Activated CD4-positive, alpha-beta T cell treated with anti-CD3 and anti-CD28 coated beads, Interleukin-2, amount 10 ng/mL, durations not matched to agents 7 days and 5 days (primary cell): ENCODE data around the gene GLO1. TPM values are rescaled to one million over a fixed set of nuclear protein-coding genes. Genes with fewer than 3 reads are reported as not detected.

Experiments used
- total RNA-seq, 2 experiments: library from RNA; stranded (reverse); gene quantifications; one replicate each; pipeline ENCODE4 v1.2.3, GENCODE V29; 2021

Gene GLO1
- total RNA-seq, 2 experiments from 2014 or later, result 77.1 to 85.6 TPM

Other genes starting within 250 kb of the GLO1 start
- gene BTBD9, start 63.2 kb downstream of the GLO1 start, total RNA-seq, result 10 to 100 TPM; 12.0 to 12.6 TPM
- gene DNAH8, start 12.2 kb upstream of the GLO1 start, total RNA-seq, result under 1 TPM; 0.07 to 0.10 TPM